ENCODE data around the gene ARRB1. TPM values are rescaled to one million over a fixed set of nuclear protein-coding genes. Genes with fewer than 3 reads are reported as not detected.

ARRB1 gene
- total RNA-seq, 2 experiments from 2014 or later = 42.6 to 69.3 TPM

- peak; percentile 35 for DNase-seq
- Mint-ChIP-seq H3K27me3 (peaks cover 61% of the 10 kb centered on the region), H3K4me3 (no peak overlapping the region), H3K4me1 (peaks cover 6% of the 10 kb centered on the region), H3K36me3 (no peaks in the 10 kb centered on the region), H3K9me3 (ENCODE audit: low read depth) (no peaks in the 10 kb centered on the region), H3K27ac (no peak overlapping the region)
- CTCF ChIA-PET = interaction anchor here (1.0 to 17.1 kb wide), 6 partner anchors 12 to 793 kb away, joined by 3 to 572 read pairs (median 30); no protein-coding TSS in a partner anchor
- ATAC-seq = no peak
These were observed 105.3 kb downstream of the ARRB1 start for GRCh38 chr11:75246006-75246670.

- H3K27ac Mint-ChIP-seq = no peak overlapping the region
- no peak overlapping the region for H3K4me3 Mint-ChIP-seq
- H3K27me3 Mint-ChIP-seq = peaks cover 58% of the 10 kb centered on the region
- H3K4me1 Mint-ChIP-seq = peaks cover 6% of the 10 kb centered on the region
- ATAC-seq (no peak), DNase-seq (peak; percentile 37)
- H3K36me3 Mint-ChIP-seq = no peaks in the 10 kb centered on the region
- no peaks in the 10 kb centered on the region for H3K9me3 Mint-ChIP-seq (ENCODE audit: low read depth)
- CTCF ChIA-PET = interaction anchor here (1.1 to 17.1 kb wide), 9 partner anchors 12 to 314 kb away, joined by 3 to 572 read pairs (median 8); no protein-coding TSS in a partner anchor
These were observed 106.0 kb downstream of the ARRB1 start for GRCh38 chr11:75245356-75246005.

GRCh38 chr11:75244052-75244814, 107.2 kb downstream of the ARRB1 start:
- no peak for ATAC-seq
- peaks cover 58% of the 10 kb centered on the region for H3K27me3 Mint-ChIP-seq
- peak; percentile 26 for DNase-seq
- CTCF ChIA-PET = interaction anchor here (0.7 to 17.1 kb wide), 9 partner anchors 9 to 313 kb away, joined by 3 to 572 read pairs (median 4); no protein-coding TSS in a partner anchor
- no peaks in the 10 kb centered on the region for H3K36me3 Mint-ChIP-seq
- H3K4me3 Mint-ChIP-seq = no peak overlapping the region
- H3K9me3 Mint-ChIP-seq (ENCODE audit: low read depth) = no peaks in the 10 kb centered on the region
- peaks cover 9% of the 10 kb centered on the region for H3K4me1 Mint-ChIP-seq
- no peak overlapping the region for H3K27ac Mint-ChIP-seq

- CTCF ChIA-PET = interaction anchor here (0.8 to 17.1 kb wide), 19 partner anchors 8 to 317 kb away, joined by 3 to 572 read pairs (median 10); no protein-coding TSS in a partner anchor
- Mint-ChIP-seq H3K27ac (no peak overlapping the region), H3K4me3 (peak overlapping the region; percentile 60), H3K36me3 (no peaks in the 10 kb centered on the region), H3K27me3 (peaks cover 64% of the 10 kb centered on the region), H3K4me1 (peaks cover 9% of the 10 kb centered on the region), H3K9me3 (ENCODE audit: low read depth) (no peaks in the 10 kb centered on the region)
- DNase-seq (peak; percentile 36), ATAC-seq (no peak)
These were observed 108.5 kb downstream of the ARRB1 start for GRCh38 chr11:75242722-75243600.

GRCh38 chr11:75241906-75242644, 109.4 kb downstream of the ARRB1 start:
- no peak overlapping the region for H3K27ac Mint-ChIP-seq
- peak; percentile 45 for ATAC-seq
- peak; percentile 38 for DNase-seq
- H3K36me3 Mint-ChIP-seq = no peaks in the 10 kb centered on the region
- CTCF ChIA-PET = interaction anchor here (0.8 to 17.1 kb wide), 33 partner anchors 9 to 376 kb away, joined by 3 to 572 read pairs (median 5); partner anchors contain the start of gene SLCO2B1
- H3K4me1 Mint-ChIP-seq = peaks cover 9% of the 10 kb centered on the region
- peak overlapping the region; percentile 63 for H3K4me3 Mint-ChIP-seq
- peaks cover 67% of the 10 kb centered on the region for H3K27me3 Mint-ChIP-seq
- no peaks in the 10 kb centered on the region for H3K9me3 Mint-ChIP-seq (ENCODE audit: low read depth)

GRCh38 chr11:75241036-75241905, 110.2 kb downstream of the ARRB1 start:
- Mint-ChIP-seq H3K27ac (no peak overlapping the region), H3K4me3 (peak overlapping the region; percentile 63), H3K36me3 (no peaks in the 10 kb centered on the region), H3K9me3 (ENCODE audit: low read depth) (no peaks in the 10 kb centered on the region), H3K27me3 (peaks cover 71% of the 10 kb centered on the region), H3K4me1 (peaks cover 9% of the 10 kb centered on the region)
- CTCF ChIA-PET = interaction anchor here (0.8 to 17.1 kb wide), 41 partner anchors 10 to 539 kb away, joined by 3 to 572 read pairs (median 5); partner anchors contain the start of gene SLCO2B1
- peak; percentile 88 for DNase-seq
- peak; percentile 97 for ATAC-seq

- H3K9me3 Mint-ChIP-seq (ENCODE audit: low read depth) = no peaks in the 10 kb centered on the region
- H3K27me3 Mint-ChIP-seq = peaks cover 76% of the 10 kb centered on the region
- ATAC-seq = no peak
- peak; percentile 40 for DNase-seq
- H3K4me3 Mint-ChIP-seq = peak within 1 kb of the TSS; percentile 55
- peaks cover 9% of the 10 kb centered on the region for H3K4me1 Mint-ChIP-seq
- no peak within 1 kb of the TSS for H3K27ac Mint-ChIP-seq
- H3K36me3 Mint-ChIP-seq = no peaks in the 10 kb centered on the region
- CTCF ChIA-PET = interaction anchor here (0.8 to 17.1 kb wide), 30 partner anchors 8 to 538 kb away, joined by 3 to 572 read pairs (median 6); partner anchors contain the start of gene SLCO2B1
These were observed 111.0 kb downstream of the ARRB1 start, which contains the start of gene TPBGL for GRCh38 chr11:75240311-75241035. Gene TPBGL (plus strand): TSS chr11:75240774. CDS start chr11:75241050, 276 bp downstream.

GRCh38 chr11:75239531-75240290, 111.8 kb downstream of the ARRB1 start:
- H3K36me3 Mint-ChIP-seq = no peaks in the 10 kb centered on the region
- H3K9me3 Mint-ChIP-seq (ENCODE audit: low read depth) = no peaks in the 10 kb centered on the region
- CTCF ChIA-PET = interaction anchor here (1.1 to 17.1 kb wide), 9 partner anchors 9 to 238 kb away, joined by 3 to 572 read pairs (median 7); no protein-coding TSS in a partner anchor
- H3K27me3 Mint-ChIP-seq = peaks cover 69% of the 10 kb centered on the region
- no peak overlapping the region for H3K27ac Mint-ChIP-seq
- DNase-seq (peak; percentile 39), ATAC-seq (no peak)
- H3K4me3 Mint-ChIP-seq = peak overlapping the region; percentile 55
- peaks cover 9% of the 10 kb centered on the region for H3K4me1 Mint-ChIP-seq

- H3K9me3 Mint-ChIP-seq (ENCODE audit: low read depth) = no peaks in the 10 kb centered on the region
- no peak overlapping the region for H3K27ac Mint-ChIP-seq
- no peak overlapping the region for H3K4me3 Mint-ChIP-seq
- peaks cover 61% of the 10 kb centered on the region for H3K27me3 Mint-ChIP-seq
- CTCF ChIA-PET = interaction anchor here (0.9 to 17.1 kb wide), 7 partner anchors 10 to 97 kb away, joined by 3 to 572 read pairs (median 7); no protein-coding TSS in a partner anchor
- no peaks in the 10 kb centered on the region for H3K36me3 Mint-ChIP-seq
- ATAC-seq (no peak), DNase-seq (peak; percentile 32)
- H3K4me1 Mint-ChIP-seq = peaks cover 9% of the 10 kb centered on the region
These were observed 112.6 kb downstream of the ARRB1 start for GRCh38 chr11:75238595-75239440.
